Fibroblast of skin of right quadriceps (primary cell): ENCODE measurements around the gene MMADHC.
"Not testable (repeated sequence)": the region's sequence is repeated elsewhere in the genome, so short reads cannot be mapped to it uniquely, and the experiment has no call there.

ENCODE experiments used
- DNase-seq: peaks from one replicate; pipeline ENCODE4 v3.0.0-alpha.2; 2013

MMADHC gene

DNA sequence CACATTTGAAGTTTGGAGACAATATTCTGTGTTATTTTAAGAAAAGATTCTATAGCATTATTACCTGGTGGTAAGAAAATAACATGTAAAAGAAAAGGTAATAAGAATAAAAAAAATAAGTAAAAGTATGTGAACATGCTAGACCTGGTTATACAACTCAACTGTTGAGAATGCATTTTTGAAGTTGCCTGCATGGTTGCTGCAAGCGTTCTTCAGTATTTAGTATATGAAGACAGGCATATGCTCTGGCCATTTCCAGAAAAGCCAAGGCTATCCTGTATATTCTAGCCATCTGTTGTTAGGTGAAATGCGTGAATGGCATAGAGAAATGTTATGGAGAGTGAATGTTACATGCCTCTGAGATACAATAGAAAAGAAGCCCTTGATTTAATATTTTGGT, 6.8 kb upstream of the MMADHC start:
- no peak for DNase-seq

DNA sequence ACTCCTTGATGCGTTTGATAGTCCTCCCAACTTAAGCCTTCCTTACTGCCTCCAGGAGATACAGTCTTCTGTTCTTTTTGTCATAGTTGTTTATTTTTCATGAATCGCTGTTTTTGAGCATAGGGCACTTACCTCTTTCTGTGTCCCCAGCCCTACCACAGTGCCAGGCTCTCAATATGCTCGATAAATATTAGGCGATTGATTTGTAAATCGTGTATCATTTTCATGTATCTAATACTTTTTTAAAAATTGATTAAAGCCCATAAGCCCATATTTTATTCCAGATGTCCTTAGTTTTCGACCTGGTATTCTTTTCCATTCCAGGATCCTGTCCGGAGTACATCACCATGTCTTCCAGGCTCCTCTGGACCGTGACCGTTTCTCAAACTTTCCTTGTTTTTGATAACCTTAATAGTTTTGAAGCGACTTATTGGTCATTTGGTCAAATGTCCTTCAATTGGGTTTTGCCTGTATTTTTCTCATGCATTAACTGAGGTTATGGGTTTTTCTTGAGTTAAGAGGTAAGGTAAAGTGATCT, 444 bp upstream of the MMADHC start:
- no peak for DNase-seq

DNA sequence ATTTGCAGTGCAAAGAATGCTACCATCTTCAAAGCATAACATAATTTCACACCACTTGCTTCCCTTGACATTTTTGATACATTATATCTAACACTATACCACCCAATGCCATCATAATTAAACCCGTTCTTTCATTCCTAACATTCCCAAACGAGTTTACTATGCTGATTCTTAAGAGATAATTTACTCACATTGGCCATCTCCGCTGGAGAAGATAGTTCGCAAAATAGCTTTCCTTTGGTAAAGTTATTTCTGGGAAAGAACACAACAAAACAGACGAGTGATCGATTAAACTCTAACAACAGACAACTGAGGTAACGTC, 716 bp downstream of the MMADHC start:
- DNase-seq: no peak

DNA sequence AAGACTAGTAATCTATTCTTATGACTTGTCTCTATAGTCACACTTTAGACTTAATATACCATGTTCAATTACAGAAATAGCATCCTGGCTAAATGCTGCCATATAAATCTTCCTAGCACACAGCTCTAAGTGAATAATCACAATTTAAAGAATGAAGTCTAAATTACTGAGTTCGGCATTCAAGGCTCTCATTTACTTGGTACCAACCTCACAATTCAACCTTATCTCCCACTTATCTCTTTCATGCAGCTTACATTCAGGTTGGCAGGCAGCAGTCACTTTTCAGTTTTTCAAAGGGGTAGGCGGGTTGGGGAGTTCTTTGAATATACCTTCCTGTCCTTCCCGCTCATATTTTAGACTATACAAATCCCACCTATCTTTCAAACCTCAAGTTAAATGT, 1.5 kb downstream of the MMADHC start:
- DNase-seq: no peak

DNA sequence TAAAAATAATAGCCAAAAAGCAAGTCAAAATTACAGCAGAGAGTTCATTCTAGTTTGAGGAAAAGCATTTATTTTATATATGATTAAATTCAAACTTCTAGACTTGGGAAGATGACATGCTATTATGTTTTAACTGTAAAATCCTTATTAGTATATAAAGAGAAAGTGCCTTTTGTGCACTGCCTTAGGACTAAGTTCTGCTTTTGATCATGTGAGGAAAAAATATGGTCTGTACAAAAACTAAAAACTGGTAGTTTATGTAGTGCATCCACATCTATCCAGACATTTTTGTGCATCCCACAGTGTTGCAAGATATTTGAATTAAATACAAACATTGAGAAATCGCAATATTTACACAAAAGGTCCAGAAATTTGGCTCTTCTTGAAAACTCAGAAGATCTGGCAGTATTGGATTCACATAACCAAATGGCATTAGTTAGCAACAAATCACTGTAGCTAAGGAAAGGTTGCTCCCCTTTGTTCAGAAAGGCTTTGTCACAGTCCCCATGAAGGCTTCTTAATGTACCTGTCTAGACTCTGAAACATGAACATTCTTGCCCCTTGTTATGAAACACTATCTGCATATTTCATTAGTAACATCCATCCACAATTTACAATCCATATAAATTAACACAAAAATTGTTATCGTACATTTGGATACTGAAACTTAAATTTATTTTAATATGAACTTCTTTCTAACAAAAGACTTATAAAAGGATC, 2.2 kb downstream of the MMADHC start:
- DNase-seq: no peak

DNA sequence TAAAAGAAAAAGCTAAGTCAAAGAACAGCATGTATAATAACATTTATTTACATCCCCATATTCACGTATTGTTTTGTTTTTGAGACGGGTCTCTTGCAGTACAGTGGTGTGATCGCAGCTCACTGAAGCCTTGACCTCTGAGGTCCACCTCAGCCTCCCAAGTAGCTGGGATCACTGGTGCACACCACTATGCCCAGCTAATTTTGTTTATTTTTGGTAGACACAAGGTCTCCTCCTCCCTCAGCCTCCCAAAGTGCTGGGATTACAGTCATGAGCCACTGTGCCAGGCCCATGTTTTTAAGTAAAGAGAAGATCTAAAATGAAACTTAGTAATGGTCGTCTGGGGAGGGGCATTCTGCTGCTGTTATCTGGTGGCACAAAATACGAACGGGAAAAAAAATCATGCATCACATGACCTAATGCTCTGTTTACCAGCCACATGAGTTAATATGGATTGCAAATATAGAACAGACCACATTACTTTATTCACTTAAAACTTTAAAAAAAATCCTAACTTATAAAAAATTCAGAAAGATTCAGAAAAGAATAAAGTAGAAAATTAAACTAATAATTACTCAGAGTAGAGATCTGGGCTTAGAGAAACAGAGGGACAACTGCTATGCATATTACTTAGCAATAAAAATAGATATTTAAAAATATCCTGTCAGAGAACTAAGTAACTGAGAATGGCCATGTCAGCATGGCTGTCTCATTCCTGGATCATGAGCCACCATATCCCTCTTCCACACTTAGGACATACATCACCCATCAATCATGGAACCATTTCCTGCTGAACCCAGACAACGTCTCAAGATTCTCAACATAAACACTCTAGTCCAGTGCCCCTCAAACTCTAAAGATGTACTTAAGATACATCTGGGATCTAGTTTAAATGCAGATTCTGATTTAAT, 7.3 kb downstream of the MMADHC start:
- DNase-seq: peak; percentile 63

DNA sequence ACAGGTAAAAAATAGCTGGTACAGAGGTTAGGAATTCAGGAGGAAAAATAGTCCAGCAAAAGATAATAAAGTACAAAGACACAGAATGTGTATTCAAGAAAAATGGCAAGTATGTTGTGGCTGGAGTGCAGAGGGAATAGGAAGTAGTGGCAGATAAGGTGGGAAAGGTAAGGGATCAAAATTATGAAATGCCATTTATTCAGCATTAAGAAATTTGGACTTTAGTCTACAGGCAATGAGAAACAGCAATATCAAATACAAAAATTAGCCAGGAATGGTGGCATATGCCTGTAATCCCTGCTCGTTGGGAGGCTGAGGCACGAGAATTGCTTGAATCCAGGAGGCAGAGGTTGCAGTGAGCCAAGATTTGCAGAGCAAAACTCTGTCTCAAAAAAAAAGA, 10.3 kb downstream of the MMADHC start:
- DNase-seq: no peak

DNA sequence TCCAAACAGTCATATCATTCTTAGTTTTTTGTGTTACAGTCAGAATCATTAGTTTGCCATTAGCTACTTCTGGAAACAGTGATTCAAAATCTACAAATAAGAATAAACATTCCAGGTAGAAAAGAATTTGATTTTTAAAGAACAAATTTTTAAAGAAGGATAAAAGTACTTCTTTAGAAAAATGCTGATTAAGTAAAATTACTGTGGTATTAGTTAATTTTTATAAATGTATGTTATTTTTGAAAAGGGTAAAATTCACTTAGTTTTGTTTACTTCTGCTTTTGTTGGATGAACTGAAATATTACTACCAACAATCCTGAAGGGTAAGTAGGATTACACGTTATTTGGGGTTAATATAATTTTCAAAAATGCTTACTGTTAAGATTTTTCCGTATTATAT, 11.8 kb downstream of the MMADHC start:
- DNase-seq: no peak

DNA sequence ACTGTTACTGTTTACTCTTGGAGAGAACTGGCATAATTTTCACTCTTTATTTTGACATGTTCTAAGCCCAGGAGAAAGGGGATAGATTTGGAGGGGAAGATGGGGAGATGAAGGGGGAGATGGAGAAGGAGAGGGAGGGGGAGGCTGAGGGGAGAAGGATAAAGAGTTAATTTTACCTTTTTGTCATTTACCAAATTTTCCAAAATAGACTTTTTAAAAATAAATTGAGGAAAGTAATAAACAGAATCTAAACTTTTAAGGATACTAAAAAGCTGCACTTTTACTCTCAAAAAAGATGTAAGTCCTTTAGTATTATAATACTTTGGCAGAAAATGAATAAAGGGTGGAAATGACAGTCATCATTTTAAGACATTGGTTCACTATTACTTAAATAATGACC, 12.3 kb downstream of the MMADHC start:
- DNase-seq: no peak

DNA sequence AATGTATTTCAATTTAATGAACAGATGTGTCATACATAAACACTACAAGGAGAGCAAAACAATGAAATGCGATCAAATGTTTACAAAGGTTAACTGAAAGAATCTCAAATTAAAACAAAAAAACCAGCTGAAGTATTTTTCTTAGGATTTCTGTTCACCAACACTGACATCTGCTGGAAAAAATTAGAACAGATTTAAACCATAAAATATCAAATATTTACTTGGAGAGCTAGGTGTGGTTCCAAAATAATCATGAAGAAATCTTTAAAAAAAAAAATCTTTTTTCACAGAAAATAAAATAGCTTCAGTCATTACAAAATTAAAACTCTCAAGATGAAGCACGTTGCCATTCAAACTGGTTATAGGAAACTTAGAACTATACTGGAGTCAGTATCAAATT, 13.8 kb downstream of the MMADHC start:
- DNase-seq: no peak

DNA sequence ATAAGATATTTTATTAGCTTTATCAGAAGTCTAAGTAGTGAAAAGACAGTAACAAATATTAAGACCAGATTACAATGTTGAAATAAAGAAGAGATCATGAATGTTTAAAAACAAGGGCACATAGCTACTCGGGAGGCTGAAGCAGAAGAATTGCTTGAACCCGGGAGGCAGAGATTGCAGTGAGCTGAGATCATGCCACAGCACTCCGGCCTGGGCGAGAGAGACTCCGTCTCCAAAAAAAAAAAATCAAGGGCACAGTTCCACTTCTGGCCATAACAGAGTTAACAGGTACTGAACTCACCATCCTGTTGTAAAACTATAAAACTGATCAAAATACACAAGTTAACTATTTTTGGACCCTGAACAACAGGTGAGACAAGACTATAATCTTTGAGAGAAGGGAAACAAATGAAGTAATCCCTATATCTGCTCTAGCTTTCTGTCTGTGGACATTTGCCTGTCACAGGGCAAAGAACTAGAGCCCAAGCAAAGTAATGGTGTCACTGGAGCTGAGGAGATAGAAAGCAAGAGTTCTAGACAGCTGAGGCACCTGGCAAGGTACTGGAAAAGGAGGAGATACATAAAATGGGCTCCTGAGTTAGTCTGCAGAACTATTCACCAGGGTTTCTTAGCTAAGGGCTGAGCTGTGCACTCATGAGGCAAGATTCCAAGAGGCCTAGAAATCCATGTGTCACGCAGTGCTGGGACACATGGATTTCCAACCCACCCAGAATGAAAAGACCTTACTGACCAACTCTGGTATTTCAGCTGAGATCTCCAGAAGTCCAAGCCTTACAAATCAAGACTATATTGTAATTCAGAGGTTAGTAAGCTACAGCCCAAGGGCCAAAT, 15.2 kb downstream of the MMADHC start:
- DNase-seq: no peak

DNA sequence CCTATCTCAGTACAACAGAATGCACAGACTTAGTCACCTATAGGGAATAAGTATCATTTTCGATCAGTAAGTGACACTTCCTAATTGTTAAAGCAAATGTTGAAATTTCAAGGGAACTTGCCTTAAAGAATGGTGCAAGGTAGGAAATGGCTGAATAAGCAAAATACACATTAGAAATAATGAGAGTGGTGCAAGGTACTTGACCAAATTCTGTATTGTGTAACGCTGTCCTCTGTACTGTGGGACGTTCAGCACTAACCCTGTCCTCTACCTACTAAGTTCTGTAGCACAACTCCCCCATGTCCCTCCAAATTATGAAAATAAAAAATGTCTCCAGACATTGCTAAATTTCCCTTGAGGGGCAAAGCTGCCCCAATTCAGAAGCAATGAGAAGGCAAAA, 19.4 kb downstream of the MMADHC start:
- no peak for DNase-seq

DNA sequence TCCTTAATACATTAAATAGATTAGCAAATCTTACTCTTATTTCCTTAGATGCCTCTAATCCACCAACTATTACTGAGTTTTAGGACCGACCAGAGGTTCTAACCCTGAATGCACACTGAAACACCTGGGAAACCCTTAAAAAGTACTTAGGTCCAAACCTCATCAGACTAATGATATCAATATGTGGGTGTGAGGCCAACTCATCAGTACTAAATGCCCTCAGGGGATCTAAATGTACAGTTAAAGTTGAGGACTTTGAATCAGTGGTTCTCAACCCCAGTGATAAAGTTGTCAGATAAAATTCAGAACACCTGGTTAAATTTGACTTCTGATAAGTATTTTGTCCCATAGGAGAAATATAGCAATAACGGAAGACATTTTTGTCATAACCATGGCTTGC, 20.9 kb downstream of the MMADHC start:
- no peak for DNase-seq

DNA sequence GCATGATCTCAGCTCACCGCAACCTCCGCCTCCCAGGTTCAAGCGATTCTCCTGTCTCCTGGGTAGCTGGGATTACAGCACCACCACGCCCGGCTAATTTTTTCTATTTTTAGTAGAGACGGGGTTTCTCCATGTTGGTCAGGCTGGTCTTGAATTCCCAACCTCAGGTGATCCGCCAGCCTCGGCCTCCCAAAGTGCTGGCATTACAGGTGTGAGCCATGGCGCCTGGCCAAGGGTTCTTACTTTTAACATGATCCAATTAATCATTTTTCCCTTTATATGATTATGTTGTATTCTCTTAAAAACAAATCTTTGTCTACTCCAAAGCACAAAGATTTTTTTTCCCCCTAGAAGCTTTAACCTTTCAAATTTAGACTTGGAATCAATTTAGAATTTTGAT, 21.9 kb downstream of the MMADHC start:
- not testable (repeated sequence) for DNase-seq

DNA sequence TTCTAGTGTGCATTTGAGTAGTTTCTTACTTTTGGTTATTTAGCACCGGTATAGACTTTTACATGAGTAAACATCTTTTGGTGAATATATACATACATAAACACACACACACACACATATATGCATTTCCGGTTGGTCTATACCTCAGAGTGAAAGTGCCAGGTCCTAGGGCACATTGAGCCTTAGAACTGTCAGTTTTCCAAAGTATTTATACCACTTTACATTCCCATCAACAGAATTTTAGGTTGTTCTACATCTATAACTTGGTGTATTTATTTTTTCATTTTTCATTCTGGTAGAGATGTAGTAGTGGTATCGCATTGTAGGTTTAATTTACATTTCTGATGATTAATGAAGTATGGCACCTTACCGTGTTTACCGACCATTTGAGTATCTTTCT, 22.6 kb downstream of the MMADHC start:
- DNase-seq: no peak

DNA sequence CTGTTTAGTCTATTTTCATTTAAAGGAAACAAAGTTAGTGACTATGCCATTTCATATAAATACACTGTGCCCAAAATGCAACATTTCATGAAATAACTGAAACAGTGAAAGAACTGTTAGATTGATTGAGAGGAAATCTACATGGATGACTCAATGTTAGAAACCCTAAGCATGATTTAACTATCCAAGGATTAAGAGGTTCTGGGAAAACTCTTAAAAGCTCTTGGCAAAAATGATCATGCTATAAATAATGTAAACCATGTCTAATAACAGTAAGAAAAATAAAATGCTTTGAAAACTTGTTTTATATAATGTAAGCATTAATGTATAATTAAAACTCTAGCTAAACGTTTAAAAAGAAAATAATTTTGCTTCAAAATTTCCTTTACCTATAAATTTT, 23.5 kb downstream of the MMADHC start:
- no peak for DNase-seq

DNA sequence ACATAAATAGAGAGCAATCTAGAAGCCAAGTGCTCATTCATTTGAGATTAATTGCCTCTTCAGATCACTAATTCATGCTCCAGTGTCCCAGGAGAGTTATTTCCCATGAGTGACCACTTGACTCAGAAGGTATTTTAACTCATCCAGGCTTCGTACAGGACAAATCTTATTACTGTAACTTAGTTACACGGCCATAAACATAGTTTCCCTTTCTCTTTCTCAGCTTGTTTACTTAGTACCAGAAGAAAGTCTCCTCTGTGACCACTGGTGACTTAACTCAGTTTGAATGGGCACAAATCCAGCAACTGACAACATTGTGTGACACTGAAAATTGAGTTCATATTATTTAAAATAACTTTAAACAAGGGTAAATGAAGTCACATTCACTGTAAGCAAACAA, 25.3 kb downstream of the MMADHC start:
- peak; percentile 26 for DNase-seq

DNA sequence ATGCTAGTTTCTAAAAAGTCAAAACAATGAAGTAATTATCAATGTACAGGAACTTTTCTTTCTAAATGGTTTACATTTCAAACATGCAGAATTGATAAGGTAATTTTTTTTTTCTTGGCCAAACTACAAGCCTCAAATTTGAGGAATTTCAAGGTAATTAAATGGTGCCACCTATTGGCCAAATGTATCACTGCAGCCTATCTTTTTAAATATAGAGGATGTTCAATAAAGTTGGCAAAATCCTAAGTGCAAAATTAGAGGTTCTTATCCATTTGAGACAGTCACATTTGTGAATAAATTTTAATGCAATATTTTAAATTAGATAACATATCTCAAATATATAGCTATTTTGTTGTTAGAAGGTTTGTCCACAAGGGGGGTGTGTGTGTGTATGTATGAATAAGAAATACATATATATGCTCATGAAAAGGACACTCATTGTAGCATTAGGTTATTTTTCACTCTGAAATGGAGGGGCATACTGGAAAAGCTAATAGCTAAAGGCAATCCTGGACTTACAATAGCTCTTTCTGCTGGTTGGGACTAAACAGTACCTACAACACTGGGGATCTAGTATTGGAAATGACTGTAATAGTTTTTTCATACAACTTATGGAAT, 26.2 kb downstream of the MMADHC start:
- peak; percentile 40 for DNase-seq

DNA sequence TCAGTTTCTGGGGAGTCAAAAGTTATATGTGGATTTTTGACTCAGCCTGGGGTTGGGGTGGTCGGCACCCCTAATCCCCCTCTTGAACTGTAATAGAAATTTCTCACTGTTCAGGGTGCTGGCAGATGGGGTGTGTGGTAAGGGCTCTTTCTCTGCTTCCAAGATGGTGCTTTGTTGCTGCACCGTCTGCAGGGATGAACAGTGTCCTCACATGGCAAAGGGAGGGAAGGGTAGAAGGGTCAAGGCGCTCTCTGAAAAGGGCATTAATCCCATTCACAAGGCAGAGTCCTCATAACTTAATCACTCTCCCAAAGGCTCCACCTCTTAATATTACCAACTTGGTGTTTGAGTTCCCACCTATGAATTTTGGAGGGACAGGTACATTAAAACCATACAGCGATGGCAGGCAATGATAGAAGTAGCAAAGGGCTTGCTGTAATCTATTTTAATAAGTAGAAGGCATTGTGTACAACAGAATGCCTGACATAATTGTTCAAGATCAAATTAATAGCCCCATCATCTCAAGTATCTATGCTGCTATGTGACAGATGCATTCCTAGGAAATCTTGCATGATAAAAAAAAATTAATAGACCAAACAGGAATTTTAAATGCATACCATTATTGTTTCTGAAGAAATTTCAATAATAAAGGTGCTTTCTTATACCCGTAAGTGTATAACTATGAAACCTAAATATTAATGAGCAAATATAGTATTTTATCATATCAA, 28.1 kb downstream of the MMADHC start:
- DNase-seq: no peak

DNA sequence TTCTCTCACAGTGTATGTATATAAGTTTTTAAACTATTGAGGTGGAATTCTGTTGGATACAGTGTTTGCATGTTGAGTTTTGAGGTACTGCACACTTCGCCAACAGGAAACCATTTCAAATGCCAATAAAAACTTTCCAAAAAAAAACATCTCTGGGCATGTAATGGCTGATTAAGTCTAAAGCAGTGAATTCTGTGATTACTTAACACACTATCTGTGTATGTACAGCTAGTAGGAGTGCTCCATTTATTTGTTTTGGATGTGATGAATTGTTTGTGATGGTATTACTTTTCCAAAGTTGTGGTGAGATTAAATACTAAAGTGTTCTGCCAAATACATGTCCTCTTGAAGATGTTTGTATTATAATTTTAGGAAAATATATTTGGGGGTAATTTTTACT, 31.1 kb downstream of the MMADHC start:
- DNase-seq: no peak

DNA sequence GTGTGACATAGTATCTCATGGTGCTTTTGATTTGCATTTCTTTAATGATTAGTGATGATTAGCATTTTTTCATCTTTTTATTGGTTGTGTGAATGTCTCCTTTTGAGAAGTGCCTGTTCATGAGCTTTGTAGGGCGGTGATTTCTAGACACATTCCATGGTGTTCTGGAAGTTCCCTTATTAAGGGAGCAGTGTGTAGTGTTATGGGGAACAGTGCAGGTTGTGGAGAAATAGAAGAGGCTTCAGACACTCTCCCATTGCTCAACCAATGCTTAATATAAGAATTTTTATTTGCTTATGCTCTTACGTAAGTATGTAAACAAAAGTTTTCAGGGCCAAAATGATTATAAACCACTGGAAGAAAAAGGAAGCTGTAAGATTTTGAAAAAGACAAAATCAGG, 34.7 kb downstream of the MMADHC start:
- no peak for DNase-seq

DNA sequence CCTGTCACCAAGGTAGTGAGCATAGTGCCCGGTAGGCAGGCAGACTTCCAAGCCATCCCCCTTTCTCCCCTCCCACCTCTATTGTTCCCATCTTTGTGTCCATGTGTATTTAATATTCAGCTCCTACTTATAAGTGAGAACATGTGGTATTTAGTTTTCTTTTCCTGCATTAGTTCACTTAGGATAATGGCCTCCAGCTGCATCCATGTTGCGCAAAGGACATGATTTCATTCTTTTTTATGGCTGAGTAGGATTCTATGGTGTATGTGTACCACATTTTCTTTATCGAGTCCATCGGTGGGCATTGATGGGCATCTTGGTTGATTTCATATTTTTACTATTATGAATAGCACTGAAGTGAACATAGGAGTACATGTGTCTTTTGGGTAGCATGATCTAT, 35.3 kb downstream of the MMADHC start:
- no peak for DNase-seq
